Caco-2 (cell line): ENCODE measurements around the gene THOP1. TPM values are rescaled to one million over a fixed set of nuclear protein-coding genes. Genes with fewer than 3 reads are reported as not detected.

Source experiments
- BruUV-seq: library from RNA; stranded (reverse); fragments of 400-500 nt; replicated peaks from 2 replicates; lab custom pipeline; 2021; lab: Mats Ljungman, UMichigan
- CTCF ChIA-PET: fragments of 300-600 bp; sonication (Branson Sonifier 250); formaldehyde crosslinking; loops from one replicate; lab custom pipeline; 2022; ENCODE audit warnings: antibody characterized with exemption; lab: Charles Lee
- POLR2A ChIA-PET: fragments of 300-600 bp; sonication (Branson Sonifier 250); formaldehyde crosslinking; loops from one replicate; lab custom pipeline; 2022; ENCODE audit warnings: antibody characterized with exemption; lab: Charles Lee
- DNase-seq, 2 experiments: peaks; one replicate each; pipeline versions ENCODE4 v3.0.0 to v3.0.0-alpha.2; 2020 to 2022
- H3K27me3 ChIP-seq: replicated peaks from 2 replicates; pipeline ENCODE4 v1.6.0; 2011; ENCODE audit warnings: low read length; ENCODE audit not compliant: control insufficient read depth, insufficient read depth
- H3K36me3 ChIP-seq: 2 replicates; pipeline ENCODE4 v1.5.1; 2011; ENCODE audit warnings: low read length; ENCODE audit not compliant: control insufficient read depth, insufficient read depth
- H3K4me1 ChIP-seq: fragments of 250-450 bp; sonication (Bioruptor Pico); 2 replicates; pipeline ENCODE4 v1.5.1; 2020; ENCODE audit warnings: mild to moderate bottlenecking
- H3K4me3 ChIP-seq: 2 replicates; pipeline ENCODE4 v1.5.1; 2011; ENCODE audit warnings: low read depth, mild to moderate bottlenecking, control low read depth, low read length
- H3K9me3 ChIP-seq: fragments of 250-450 bp; sonication (Bioruptor Pico); 2 replicates; pipeline ENCODE4 v1.5.1; 2020; ENCODE audit warnings: mild to moderate bottlenecking, moderate library complexity
- H3K27ac Mint-ChIP-seq: one replicate; pipeline ENCODE4 v1.8.0; 2022; ENCODE audit warnings: mixed read lengths; ENCODE audit not compliant: unreplicated experiment
- H3K27me3 Mint-ChIP-seq: one replicate; pipeline ENCODE4 v1.8.0; 2022; ENCODE audit warnings: mixed read lengths; ENCODE audit not compliant: insufficient read depth, unreplicated experiment
- H3K36me3 Mint-ChIP-seq: one replicate; pipeline ENCODE4 v1.8.0; 2022; ENCODE audit warnings: mild to moderate bottlenecking, mixed read lengths; ENCODE audit not compliant: insufficient read depth, unreplicated experiment
- H3K4me1 Mint-ChIP-seq: one replicate; pipeline ENCODE4 v1.8.0; 2022; ENCODE audit warnings: low read depth, mixed read lengths; ENCODE audit not compliant: unreplicated experiment
- H3K4me3 Mint-ChIP-seq: one replicate; pipeline ENCODE4 v1.8.0; 2022; ENCODE audit warnings: mild to moderate bottlenecking, moderate library complexity, mixed read lengths; ENCODE audit not compliant: unreplicated experiment
- H3K9me3 Mint-ChIP-seq: one replicate; pipeline ENCODE4 v1.8.0; 2022; ENCODE audit warnings: mixed read lengths; ENCODE audit not compliant: unreplicated experiment
- CTCF ChIP-seq, 2 experiments: fragments of 200-600 bp in 1 of 2; IDR thresholded peaks; 1 replicate in 1 of 2; 2 replicates in 1 of 2; pipeline versions ENCODE4 v1.5.1 to v1.8.0; 2011 to 2022; ENCODE audit warnings: antibody characterized with exemption in 1 of 2, control low read depth in 1 of 2, inconsistent platforms in 1 of 2, low read depth in 1 of 2, low read length in 1 of 2, mild to moderate bottlenecking in 1 of 2, moderate library complexity in 1 of 2; ENCODE audit not compliant: insufficient read depth in 1 of 2, severe bottlenecking in 1 of 2, unreplicated experiment in 1 of 2
- intact Hi-C: fragments of 100-400 bp; cut with micrococcal nuclease; formaldehyde crosslinking; loops from one replicate; pipeline ENCODE4 v1.10.0; 2022; ENCODE audit not compliant: unreplicated experiment
- total RNA-seq: library from RNA; stranded (reverse); gene quantifications from 2 replicates; pipeline ENCODE4 v1.2.3, GENCODE V29; 2022

Gene THOP1
- total RNA-seq, 1 experiment from 2014 or later = 118 TPM

GRCh38 chr19:2805261-2805900 lies 20.1 kb downstream of the THOP1 start:
- DNase-seq = no peak
- no peak for TF ChIP-seq CTCF (IDR thresholded peaks at IDR 0.05; ENCODE audit: insufficient read depth in 1 of 2, low read depth in 1 of 2, low read length in 1 of 2, severe bottlenecking in 1 of 2, unreplicated experiment in 1 of 2)
- Mint-ChIP-seq H3K36me3 (peaks cover 47% of the 10 kb centered on the region), H3K4me1 (no peaks in the 10 kb centered on the region), H3K9me3 (no peaks in the 10 kb centered on the region), H3K27me3 (no peaks in the 10 kb centered on the region), H3K4me3 (no peak overlapping the region), H3K27ac (no peak overlapping the region)
- Histone ChIP-seq H3K4me1 (no peaks in the 10 kb centered on the region), H3K27me3 (no peaks in the 10 kb centered on the region), H3K36me3 (0 out of 2 replicates have a peak, but pooled peaks cover 1% of the 10 kb centered on the region), H3K4me3 (no peak overlapping the region), H3K9me3 (no peaks in the 10 kb centered on the region)
- intact Hi-C loops = no loop called here
- no TSS peak for BruUV-seq
- ChIA-PET POLR2A (no interaction called here), CTCF (no interaction called here)

GRCh38 chr19:2805991-2806649 lies 20.8 kb downstream of the THOP1 start:
- POLR2A ChIA-PET = no interaction called here
- CTCF ChIA-PET = no interaction called here
- Mint-ChIP-seq H3K27ac (no peak overlapping the region), H3K27me3 (no peaks in the 10 kb centered on the region), H3K36me3 (peaks cover 43% of the 10 kb centered on the region), H3K4me1 (no peaks in the 10 kb centered on the region), H3K4me3 (no peak overlapping the region), H3K9me3 (no peaks in the 10 kb centered on the region)
- no peak overlapping the region for H3K4me3 ChIP-seq
- no peak for DNase-seq
- peaks cover 7% of the 10 kb centered on the region for H3K4me1 ChIP-seq
- no TSS peak for BruUV-seq
- H3K27me3 ChIP-seq = no peaks in the 10 kb centered on the region
- 0 out of 2 replicates have a peak, but pooled peaks cover 1% of the 10 kb centered on the region for H3K36me3 ChIP-seq
- intact Hi-C loops = no loop called here
- no peaks in the 10 kb centered on the region for H3K9me3 ChIP-seq
- TF ChIP-seq CTCF (IDR thresholded peaks at IDR 0.05; ENCODE audit: insufficient read depth in 1 of 2, low read depth in 1 of 2, low read length in 1 of 2, severe bottlenecking in 1 of 2, unreplicated experiment in 1 of 2) = no peak

GRCh38 chr19:2806736-2807378 lies 21.6 kb downstream of the THOP1 start:
- no peaks in the 10 kb centered on the region for H3K4me1 Mint-ChIP-seq
- H3K36me3 ChIP-seq = 0 out of 2 replicates have a peak, but pooled peaks cover 1% of the 10 kb centered on the region
- no peaks in the 10 kb centered on the region for H3K9me3 ChIP-seq
- H3K27me3 ChIP-seq = no peaks in the 10 kb centered on the region
- H3K9me3 Mint-ChIP-seq = no peaks in the 10 kb centered on the region
- ChIA-PET POLR2A (no interaction called here), CTCF (no interaction called here)
- no peak overlapping the region for H3K4me3 ChIP-seq
- H3K36me3 Mint-ChIP-seq = peaks cover 45% of the 10 kb centered on the region
- H3K4me3 Mint-ChIP-seq = no peak overlapping the region
- H3K27ac Mint-ChIP-seq = no peak overlapping the region
- peaks cover 11% of the 10 kb centered on the region for H3K4me1 ChIP-seq
- no peak for TF ChIP-seq CTCF (IDR thresholded peaks at IDR 0.05; ENCODE audit: insufficient read depth in 1 of 2, low read depth in 1 of 2, low read length in 1 of 2, severe bottlenecking in 1 of 2, unreplicated experiment in 1 of 2)
- BruUV-seq = no TSS peak
- no peak for DNase-seq
- intact Hi-C loops = no loop called here
- H3K27me3 Mint-ChIP-seq = no peaks in the 10 kb centered on the region
